ENCODE results near the gene KRT72.

DNA sequence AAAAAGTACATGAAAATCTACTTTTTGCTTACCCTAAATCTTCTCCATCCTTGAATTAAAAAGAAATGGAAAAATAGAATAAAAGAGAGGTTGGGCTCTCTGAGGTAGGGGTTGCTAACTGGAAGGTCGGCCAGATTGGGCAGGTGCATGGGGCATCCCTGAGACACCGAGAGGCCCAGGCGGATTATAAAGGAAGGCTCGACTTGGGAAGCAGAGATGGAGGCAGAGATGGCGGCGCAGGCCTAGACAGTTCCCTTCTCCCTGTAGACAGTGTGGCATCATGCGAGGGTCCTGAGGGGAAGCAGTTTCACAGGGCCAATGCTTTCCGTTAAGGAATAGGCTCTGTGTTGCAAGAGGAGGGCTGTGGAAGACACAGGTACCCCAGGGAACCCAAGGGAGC is 23.9 kb downstream of the KRT72 start:
- TF ChIP-seq CTCF (IDR thresholded peaks at IDR 0.05) (no peak), POLR2A (IDR thresholded peaks at IDR 0.05; ENCODE audit: low read depth) (no peak), POLR2AphosphoS5 (IDR thresholded peaks at IDR 0.05) (no peak)

Measured in esophagus muscularis mucosa (tissue), 3 donors.